HG03457 (cell line): ENCODE measurements around the gene PRSS56.

Experiments
- ATAC-seq: cut with Tn5 transposase; IDR thresholded peaks from one replicate; pipeline ENCODE4 v1.9.1; 2021; ENCODE audit warnings: moderate number of reproducible peaks; ENCODE audit not compliant: unreplicated experiment

The PRSS56 gene

GRCh38 chr2:232501794-232502390, 18.3 kb upstream of the PRSS56 start:
- no peak for ATAC-seq

- no peak for ATAC-seq
Measured at GRCh38 chr2:232502511-232502910, 17.7 kb upstream of the PRSS56 start.

DNA sequence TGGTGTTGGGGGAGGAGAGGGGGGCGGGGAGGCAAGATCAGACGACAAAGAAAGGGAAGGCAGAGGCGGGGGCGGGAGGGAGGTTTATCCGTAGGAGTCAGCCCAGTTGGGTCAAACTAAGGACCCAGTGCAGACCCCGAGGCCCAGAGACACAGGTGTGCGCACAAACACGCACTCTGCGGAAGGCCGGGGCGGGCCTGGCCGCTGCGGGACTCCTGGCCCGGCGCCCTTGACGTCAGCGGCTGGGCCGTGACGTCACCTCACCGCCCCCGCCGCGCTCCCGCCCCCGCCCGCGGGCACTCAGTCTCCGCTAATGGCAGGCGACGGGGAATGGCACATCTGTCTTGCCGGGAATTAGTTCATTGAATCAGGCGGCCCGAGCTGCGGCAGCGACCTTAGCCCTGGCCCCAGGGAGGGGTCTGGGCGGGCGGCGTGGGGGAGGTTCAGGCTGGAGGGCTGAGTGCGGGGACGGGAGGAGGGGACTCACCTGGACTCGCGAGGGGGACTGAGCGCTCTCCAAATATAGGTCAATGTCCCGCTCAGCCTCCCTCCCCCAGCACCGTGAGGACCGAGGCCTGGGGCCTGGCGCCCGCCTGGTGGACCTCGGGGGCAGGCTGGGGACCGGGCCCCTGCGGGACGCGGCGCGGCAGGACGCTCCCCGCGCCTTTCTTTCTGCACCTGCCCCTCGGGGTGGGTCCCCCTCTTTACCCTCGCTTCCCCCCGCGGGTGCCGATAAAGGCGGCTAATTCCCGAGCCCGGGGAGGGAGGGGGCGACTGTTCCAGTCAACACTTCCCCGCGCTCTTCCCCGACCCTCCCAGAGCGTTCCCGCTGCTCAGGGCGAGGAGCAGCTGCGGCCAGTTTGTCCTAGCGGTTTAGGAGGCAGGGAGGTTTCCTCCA, 17.0 kb upstream of the PRSS56 start:
- no peak for ATAC-seq

DNA sequence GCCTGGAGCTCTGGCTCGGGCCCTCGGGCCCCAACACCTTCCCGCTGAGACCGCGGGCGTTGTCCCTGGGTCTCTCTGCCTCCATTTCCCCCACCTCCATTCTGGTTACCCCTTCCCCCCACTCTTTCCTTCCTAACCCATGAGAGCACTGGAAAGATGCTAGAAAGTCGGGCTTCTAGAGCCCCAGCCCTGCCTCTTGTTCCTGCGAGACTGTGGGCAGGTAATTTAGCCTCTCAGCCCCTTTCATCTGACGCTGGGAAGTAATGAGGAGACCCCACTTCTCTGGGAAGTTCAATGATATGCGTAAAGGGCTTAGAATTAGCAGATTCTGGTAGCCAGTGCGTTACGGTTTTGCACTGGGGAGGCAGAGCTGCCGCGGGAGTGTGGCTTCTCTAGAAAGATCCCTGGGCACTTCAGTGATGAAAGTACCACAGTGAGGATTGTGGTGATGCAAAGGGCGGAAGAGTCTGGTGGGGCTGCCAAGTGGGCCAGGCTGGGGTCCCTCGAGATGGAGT, 16.3 kb upstream of the PRSS56 start:
- ATAC-seq = no peak

GRCh38 chr2:232504438-232504837, 15.8 kb upstream of the PRSS56 start:
- ATAC-seq = no peak

DNA sequence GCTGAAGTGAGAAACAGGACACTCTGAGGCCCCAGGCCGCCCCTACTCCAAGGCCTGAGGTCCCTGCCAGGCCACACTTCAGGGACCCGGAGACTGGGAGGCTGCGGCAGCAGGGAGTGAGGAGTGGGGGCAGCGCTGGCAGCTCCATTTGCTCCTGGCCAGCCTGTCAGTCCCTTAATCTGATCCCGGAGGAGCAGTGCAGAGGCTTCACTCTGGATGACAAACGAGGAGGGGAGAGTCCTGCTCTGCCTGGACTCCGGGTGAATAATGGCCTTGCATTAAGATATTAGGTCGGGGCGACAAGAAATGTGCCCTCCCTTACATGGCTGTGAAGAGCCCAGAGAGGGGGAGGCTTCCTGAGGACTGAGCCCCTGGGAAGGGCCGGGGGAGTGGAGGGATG, 14.3 kb upstream of the PRSS56 start:
- ATAC-seq = no peak

DNA sequence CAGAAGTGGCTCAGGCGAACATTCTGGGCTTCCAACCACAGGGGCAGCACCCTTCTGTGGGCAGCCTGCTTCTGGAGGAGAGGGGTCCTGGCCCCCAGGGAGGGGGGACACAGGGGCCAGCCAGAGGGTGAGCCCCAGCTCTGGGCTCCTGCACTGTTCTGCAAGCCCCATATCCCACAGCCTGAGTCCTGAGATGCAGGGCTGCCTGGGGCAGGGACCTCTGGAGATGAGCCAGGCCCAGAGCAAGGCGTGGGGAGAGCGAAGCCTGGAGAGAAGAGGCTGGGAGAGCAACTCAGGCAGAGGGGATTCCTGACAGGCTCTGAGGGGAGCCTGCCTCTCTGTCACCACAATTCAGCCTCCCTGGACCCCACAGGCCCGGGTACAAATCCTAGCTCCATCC, 13.5 kb upstream of the PRSS56 start:
- no peak for ATAC-seq

GRCh38 chr2:232508251-232508650, 11.9 kb upstream of the PRSS56 start:
- no peak for ATAC-seq

DNA sequence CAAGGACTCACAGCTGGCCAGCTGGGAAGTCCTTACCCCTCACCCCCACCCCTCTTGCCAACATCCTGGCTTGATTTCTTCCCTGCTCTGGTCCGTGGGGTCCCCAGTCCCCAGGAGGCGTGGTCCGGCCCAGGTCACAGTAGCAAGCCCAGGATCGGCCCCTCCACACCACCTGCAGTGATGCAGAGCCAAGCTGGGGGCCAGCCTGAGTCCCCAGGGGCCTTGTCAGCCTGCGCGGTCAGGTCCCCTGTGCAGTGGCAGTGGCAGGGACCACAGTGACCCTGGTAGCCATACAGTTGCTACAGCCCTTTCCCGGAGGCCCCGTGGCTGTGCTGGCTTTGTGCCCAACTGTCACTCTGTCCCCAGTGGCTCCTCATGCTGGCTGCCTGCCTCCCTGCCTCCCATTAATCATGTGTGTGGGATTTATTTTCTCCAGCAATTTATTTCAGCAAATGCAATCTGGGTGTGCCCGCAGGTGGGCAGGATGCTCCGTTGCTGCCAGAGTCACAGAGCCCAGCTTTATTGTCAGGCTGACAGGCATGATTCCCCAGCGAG, 8.8 kb upstream of the PRSS56 start:
- ATAC-seq = no peak

GRCh38 chr2:232512602-232513001, 7.6 kb upstream of the PRSS56 start:
- ATAC-seq = no peak

DNA sequence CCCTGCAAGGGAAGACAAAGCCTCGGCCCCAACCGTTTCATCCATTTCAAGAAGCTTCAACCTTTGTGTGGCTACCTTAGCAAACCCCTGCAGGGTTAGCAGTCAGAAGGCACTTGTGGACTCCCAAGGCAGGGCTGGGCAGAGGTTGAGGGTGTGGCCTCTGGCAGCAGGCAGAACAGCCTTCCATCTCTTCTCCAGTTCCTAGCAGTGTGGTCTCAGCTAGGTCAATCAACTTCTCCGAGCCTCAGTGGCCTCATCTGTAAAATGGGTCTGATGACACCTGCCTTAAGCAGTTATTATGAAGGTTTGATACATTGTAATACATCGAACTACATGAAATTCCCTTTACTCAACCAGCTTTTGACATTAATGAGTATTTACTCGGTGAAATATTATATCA, 6.8 kb upstream of the PRSS56 start:
- ATAC-seq = no peak

DNA sequence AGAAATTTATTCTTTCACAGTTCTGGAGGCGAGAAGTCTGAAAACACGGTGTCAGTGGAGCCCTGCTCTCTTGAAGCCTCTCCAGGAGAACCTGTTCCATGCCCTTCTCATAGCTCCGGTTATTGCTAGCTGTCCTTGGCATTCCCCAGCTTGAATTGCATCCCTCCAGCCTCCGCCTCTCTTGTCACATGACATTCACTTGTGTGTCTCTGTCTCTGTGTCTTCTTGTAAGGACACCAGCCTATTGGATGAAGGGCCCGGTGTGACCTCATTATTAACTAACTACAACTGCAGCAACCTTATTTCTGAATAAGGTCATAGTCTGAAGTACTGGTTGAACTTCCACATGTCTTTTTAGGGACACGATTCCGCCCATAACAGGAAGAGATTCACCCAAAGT, 4.5 kb upstream of the PRSS56 start:
- ATAC-seq = no peak

GRCh38 chr2:232516551-232516950, 3.6 kb upstream of the PRSS56 start:
- ATAC-seq = no peak

- no peak for ATAC-seq
Measured at GRCh38 chr2:232518844-232519243, 1.3 kb upstream of the PRSS56 start.

- ATAC-seq = no peak
Measured at GRCh38 chr2:232520489-232520888, 301 bp downstream of the PRSS56 start.

- ATAC-seq = no peak
Measured at GRCh38 chr2:232521098-232521497, 910 bp downstream of the PRSS56 start.

DNA sequence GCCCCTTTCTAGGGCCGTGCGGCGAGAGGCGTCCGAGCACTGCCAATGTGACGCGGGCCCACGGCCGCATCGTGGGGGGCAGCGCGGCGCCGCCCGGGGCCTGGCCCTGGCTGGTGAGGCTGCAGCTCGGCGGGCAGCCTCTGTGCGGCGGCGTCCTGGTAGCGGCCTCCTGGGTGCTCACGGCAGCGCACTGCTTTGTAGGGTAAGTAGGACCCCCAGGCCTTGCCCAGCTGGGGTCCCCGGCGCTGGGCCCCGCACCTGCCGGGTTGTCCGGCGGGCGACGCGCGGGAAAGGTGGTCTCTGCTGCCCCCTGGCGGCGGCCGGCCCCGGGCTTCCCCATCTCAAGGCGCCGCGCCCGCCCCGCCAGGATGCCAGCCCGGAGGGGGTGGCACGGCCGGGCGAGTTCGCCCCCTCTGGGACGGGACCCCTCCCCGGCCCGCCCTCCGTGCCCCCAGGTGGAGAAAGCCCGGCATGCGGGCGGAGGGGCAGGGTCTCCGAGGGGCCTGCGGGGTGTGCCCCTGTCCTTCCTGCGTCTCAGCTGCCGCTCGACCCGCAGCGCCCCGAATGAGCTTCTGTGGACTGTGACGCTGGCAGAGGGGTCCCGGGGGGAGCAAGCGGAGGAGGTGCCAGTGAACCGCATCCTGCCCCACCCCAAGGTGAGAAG, 1.9 kb downstream of the PRSS56 start:
- no peak for ATAC-seq

- no peak for ATAC-seq
Measured at GRCh38 chr2:232522623-232523401, 2.6 kb downstream of the PRSS56 start.

DNA sequence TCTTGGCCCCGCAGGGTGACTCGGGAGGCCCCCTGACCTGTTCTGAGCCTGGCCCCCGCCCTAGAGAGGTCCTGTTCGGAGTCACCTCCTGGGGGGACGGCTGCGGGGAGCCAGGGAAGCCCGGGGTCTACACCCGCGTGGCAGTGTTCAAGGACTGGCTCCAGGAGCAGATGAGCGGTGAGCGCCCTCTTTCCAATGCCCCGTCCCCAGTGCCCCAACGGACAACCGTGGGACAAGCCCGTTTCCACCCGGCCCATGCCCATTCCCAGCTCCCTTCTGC, 3.2 kb downstream of the PRSS56 start:
- ATAC-seq = no peak

DNA sequence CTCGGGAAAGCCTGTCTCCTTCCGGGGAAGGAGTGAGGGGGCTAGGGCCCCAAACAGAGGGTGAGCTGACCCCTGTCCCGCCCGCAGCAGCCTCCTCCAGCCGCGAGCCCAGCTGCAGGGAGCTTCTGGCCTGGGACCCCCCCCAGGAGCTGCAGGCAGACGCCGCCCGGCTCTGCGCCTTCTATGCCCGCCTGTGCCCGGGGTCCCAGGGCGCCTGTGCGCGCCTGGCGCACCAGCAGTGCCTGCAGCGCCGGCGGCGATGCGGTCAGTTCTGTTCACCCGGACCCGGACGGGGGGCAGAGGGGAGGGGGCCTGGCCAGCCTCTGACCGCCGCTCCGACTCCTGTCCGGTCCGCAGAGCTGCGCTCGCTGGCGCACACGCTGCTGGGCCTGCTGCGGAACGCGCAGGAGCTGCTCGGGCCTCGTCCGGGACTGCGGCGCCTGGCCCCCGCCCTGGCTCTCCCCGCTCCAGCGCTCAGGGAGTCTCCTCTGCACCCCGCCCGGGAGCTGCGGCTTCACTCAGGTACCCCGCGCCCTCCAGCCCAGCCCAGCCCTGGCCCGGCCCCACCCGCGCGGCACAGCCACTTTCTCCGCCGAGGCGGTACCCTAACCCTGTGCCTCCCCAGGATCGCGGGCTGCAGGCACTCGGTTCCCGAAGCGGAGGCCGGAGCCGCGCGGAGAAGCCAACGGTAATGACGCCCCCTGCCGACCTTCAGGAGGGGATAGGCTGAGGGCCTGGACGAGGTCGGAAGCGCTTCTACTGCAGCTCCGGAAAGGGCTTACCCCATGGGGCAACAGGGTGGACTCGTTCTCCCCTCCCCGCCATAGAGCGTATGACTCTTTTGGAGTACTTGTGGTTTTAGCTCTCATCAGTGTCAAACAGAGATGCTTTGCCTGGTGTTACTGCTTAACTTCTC, 3.8 kb downstream of the PRSS56 start:
- no peak for ATAC-seq
